Motor neuron (in vitro differentiated cells): ENCODE results near the gene SIRT7. TPM values are rescaled to one million over a fixed set of nuclear protein-coding genes. Genes with fewer than 3 reads are reported as not detected.
"Not testable (repeated sequence)": the region's sequence is repeated elsewhere in the genome, so short reads cannot be mapped to it uniquely, and the experiment has no call there.

Experiments used
- ATAC-seq, 8 experiments: fragments of 200-7000 bp; cut with Tn5 transposase; replicated peaks in 6 of 8; 2 replicates each; pipeline ENCODE4 v1.8.0; 2021; ENCODE audit warnings: mild to moderate bottlenecking in 8 of 8, moderate library complexity in 8 of 8
- H3K27ac ChIP-seq, 2 donors: fragments of 250-450 bp; sonication (Bioruptor Pico); 2 replicates each; pipeline ENCODE4 v1.9.0; 2021; ENCODE audit warnings: antibody characterized with exemption in 2 of 2, mild to moderate bottlenecking in 2 of 2, moderate library complexity in 1 of 2
- H3K4me1 ChIP-seq, 2 donors: fragments of 250-450 bp; sonication (Bioruptor Pico); replicated peaks in 1 of 2; 2 replicates each; pipeline ENCODE4 v1.6.1; 2021; ENCODE audit warnings: antibody characterized with exemption in 2 of 2, mild to moderate bottlenecking in 2 of 2, moderate library complexity in 1 of 2
- H3K4me3 ChIP-seq, 5 donors: fragments of 250-450 bp; sonication (Bioruptor Pico); 2 replicates each; pipeline ENCODE4 v1.9.0; 2021; ENCODE audit warnings: antibody characterized with exemption in 5 of 5, mild to moderate bottlenecking in 5 of 5, moderate library complexity in 4 of 5
- WGBS, 10 experiments: fragments of 450-650 bp; shearing (Covaris generic); methylation state at CpG; one replicate each; pipeline ENCODE4 v1.0.0; 2022; 5-methylcytosine and 5-hydroxymethylcytosine counted together
- in situ Hi-C, 9 experiments: fragments of 400-800 bp; cut with MboI; loops; one replicate each; pipeline ENCODE4 v1.15.0; 2021; ENCODE audit warnings: low sequenced_read_pairs in 9 of 9, low pct_unique_long_range_greater_than_20kb in 2 of 9; ENCODE audit not compliant: unreplicated experiment in 9 of 9
- total RNA-seq, 8 experiments: library from RNA; unstranded; fragments of 300-600 nt; gene quantifications; 2 replicates each; pipeline versions ENCODE4 v1.2.3 to v1.2.4, GENCODE V29; 2022

The SIRT7 gene
- total RNA-seq, 8 experiments from 2014 or later: 7.2 to 37.9 (median 14.5) TPM

DNA sequence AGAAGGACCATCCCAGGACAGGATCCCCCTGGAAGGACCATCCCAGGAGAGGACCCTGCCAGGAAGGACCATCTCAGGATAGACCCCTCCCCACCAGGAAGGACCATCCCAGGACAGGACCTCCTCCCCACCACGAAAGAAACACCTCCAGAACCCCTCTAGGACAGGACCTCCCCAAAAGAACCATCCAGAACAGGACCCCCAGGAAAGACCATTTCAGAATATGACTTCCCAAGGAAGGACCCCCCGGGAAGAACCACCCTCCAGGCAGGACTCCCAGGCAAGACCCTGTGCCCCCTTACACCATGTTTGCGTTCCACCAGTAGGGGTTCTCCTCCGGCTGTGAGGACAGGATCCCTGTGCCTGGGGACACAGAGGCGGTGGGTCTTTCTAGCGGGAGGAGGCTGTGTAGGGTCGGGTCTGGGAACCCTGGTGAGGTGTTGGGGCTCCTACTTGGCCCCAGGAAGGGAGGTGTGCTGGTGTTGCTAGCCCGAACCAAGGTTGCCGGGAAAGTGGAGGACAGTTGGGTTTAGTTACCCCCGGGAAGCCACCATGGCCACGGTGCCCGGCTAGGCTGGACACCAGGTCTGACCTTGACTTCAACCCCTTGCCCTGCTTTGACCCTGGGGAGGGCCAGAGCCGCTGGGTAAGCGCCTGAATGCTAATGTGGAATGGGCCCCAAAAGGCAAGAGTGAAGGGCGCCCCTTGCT lies 40.8 kb upstream of the SIRT7 start:
- Histone ChIP-seq H3K27ac (no peak overlapping the region), H3K4me1 (peaks cover 19 to 30% of the 10 kb centered on the region in 2 donors), H3K4me3 (peak overlapping the region in 2 of 5 donors; percentile 23 to 29)
- ATAC-seq: no peak
- in situ Hi-C loops: no loop called here
- 47 to 83% (median 67%) methylated on average over 1 to 5 of the region's 15 CpGs; no CpG with 5 or more reads in 2 of the 10 experiments for WGBS, 10 experiments

DNA sequence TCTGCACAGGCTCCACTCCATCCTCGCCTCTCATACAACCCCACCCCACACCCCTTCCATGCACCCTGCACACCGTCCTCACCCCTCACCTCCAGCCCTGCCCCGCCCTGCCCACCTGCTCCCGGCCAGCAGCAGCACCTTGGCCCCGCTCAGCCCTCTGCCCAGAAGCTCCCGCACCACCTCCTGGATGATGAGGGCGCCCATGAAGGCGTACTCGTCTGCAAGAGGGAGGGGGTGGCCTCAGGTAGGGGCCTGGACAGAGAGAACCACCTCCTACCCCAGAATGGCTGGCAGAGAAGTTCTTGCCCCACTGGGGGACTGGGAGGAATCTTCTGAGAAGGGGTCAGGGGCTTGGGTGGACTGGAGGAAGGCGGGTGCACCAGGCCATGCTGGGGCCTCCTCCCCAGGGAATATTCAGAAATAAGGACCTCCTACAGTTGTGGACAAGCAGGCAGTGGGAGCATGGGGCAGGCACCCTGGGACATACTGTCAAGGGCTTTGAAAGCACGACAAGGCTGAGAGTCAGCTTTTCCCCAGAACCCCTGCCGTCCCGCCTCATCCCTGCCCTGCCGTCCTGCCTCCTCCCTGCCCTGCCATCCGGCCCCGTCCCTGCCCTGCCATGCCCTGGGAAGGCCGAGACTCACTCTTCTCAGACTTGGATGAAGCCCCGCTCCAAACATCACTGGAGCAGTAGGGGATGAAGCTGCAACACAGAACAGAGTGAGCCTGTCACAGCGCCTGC lies 39.9 kb upstream of the SIRT7 start:
- no peak for ATAC-seq
- Histone ChIP-seq H3K4me1 (peaks cover 19 to 30% of the 10 kb centered on the region in 2 donors), H3K4me3 (no peak overlapping the region), H3K27ac (no peak overlapping the region)
- 37 to 100% (median 80%) methylated on average over 1 to 6 of the region's 19 CpGs; no CpG with 5 or more reads in 5 of the 10 experiments for WGBS, 10 experiments
- in situ Hi-C loops: no loop called here

DNA sequence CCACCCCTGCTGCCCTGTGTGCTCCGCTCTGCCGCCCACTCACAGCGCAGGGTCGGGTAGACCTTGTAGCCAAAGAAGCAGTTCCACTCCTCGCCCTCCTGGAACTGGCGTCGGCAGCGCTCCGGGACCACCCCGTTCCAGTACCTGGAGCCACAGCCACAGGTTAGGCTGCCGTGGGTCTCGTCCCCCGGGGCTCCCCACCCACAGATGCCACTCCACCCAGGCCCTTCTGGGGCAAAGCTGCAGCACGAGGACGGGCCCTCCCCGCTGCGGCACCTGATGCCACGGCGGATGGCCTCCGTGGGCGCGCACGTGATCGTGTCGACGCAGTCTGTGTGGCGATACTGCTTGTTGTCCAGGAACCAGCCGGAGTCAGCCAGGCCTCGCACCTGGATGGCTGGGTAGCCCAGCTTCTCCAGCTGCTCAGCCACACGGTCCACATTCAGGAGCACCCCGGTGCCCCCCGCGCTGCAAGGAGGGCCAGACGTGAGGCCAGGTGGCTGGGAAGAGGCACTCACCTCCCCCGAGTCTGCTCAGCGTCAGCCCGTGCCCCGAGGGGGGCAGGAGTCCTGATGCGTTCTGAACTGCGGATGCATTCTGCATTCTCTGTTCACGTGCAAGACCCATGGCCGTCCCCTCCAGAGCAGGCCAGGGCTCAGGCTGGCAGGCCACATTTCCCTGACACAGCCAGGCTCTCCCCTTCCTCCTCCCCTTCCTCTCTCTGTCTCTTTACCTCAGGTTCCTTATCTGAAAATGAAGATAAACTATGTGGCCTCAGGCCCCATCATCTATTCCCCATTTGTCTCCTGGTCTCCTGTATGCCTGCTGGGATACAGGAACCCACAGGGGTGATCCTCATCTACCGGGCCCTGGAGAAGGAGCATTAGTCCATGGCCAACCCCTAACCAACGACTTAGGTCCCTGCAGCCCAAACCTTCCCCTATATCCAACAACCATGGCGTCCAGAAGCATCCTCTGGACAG lies 38.9 kb upstream of the SIRT7 start:
- H3K27ac ChIP-seq: peak overlapping the region in 1 of 2 donors; percentile 60
- no peak overlapping the region for H3K4me3 ChIP-seq
- WGBS, 10 experiments: 46 to 100% (median 77%) methylated on average over 1 to 11 of the region's 45 CpGs; no CpG with 5 or more reads in 1 of the 10 experiments
- H3K4me1 ChIP-seq: peaks cover 19 to 30% of the 10 kb centered on the region in 2 donors
- peak in 2 of 8 experiments; percentile 5 to 21 for ATAC-seq
- in situ Hi-C loops: no loop called here

DNA sequence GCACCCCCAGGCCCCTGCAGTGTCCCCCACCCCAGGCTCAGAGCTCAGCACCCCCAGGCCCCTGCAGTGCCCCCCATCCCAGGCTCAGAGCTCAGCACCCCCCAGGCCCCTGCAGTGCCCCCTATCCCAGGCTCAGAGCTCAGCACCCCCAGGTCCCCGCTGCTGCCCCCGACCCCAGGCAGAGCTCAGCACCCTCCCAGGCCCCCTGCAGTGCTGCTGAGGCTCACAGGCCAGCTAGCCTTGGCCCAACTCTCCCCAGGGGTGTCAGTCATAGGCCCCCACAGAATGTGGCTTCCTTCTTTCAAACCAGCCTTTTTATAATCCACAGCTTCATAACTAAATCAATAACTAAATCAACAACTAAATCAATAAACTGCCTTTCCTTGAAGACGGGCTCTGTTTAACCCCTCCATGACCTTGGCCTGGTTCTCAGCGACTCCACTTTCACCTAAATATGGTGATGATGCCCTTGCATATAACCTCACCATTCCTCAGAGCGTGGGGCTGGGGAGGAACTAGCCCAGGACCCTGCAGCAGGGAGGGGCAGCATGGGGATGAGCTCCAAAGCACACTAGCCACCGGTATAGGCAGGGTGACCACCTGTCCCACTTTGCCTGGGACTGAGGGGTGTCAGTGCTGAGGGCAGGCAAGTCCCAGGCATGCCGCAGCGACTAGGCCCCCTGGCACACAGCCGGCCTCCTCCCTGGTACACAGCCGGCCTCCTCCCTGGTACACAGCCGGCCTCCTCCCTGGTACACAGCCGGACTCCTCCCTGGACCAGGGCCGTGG lies 38.0 kb upstream of the SIRT7 start:
- no peak for ATAC-seq
- Histone ChIP-seq H3K4me1 (peaks cover 19 to 26% of the 10 kb centered on the region in 2 donors), H3K27ac (peak overlapping the region in 1 of 2 donors; percentile 60), H3K4me3 (no peak overlapping the region)
- in situ Hi-C loops: no loop called here
- 33 to 87% (median 85%) methylated on average over 1 to 4 of the region's 13 CpGs; no CpG with 5 or more reads in 7 of the 10 experiments for WGBS, 10 experiments

DNA sequence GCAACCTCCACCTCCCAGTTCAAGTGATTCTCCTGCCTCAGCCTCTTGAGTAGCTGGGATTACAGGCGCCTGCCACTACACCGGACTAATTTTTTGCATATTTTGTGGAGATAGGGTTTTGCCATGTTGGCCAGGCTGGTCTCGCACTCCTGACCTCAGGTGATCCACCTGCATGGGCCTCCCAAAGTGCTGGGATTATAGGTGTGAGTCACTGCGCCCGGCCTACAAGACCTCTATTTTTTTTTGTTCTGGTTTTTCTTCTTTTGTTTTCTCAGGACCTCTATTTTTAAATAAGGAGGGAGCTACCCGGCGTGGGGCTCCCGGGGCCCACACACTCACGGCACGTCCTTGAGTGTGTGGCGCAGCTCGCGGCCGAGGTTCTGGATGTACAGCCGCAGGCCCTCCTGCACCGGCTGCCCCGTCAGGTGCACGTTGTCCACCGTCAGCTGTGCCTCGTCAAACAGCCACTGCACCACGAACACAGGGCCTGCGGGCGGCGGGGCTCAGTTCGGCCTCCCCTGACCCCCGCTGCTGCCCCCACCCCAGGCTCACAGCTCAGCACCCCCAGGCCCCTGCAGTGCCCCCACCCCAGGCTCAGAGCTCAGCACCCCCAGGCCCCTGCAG lies 37.2 kb upstream of the SIRT7 start:
- in situ Hi-C loops: no loop called here
- WGBS, 10 experiments: 43 to 100% (median 83%) methylated on average over 2 to 10 of the region's 26 CpGs; no CpG with 5 or more reads in 5 of the 10 experiments
- H3K4me1 ChIP-seq: peaks cover 19 to 26% of the 10 kb centered on the region in 2 donors
- no peak for ATAC-seq
- H3K4me3 ChIP-seq: no peak overlapping the region
- H3K27ac ChIP-seq: no peak overlapping the region

DNA sequence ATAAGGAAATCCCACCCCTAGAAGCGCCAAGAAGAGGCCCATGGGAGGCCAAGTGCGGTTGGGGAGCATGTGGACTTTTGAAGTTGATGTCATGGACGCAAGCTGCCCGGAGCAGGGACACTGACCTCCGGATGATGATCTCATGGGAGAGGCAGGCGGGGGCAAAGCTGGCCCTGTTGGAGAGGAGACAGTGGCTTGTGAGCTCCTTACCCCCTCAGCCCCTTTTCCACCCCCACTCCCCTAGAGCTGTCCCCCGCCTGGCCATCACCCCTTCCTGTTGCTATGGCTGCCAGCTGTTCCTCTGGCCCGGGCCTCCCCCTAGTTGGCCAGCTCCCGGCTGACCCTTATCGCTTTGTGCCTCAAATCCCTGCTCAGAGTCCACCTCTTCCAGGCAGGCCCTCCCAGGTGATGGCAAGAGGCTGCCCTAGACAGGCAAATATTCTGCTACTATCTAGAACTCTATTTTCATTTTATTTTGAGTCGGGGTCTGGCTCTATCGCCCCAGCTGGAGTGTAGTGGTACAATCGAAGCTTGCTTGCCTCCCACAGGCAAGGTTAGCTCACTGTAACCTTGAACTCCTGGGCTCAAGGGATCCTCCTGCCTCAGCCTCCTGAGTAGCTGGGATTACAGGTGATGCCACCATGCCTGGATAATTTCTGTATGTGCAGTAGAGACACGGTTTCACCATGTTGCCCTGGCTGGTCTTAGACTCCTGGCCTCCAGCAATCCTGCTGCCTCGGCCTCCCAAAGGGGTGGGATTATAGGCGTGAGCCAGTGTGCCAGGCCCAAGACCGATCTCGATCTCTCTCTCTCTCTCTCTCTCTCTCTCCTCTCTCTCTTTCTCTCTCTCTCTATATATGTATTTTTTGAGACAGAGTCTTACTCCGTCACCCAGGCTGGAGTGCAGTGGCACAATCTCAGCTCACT lies 36.4 kb upstream of the SIRT7 start:
- H3K4me1 ChIP-seq: peaks cover 19 to 21% of the 10 kb centered on the region in 2 donors
- no peak overlapping the region for H3K27ac ChIP-seq
- WGBS, 10 experiments: 73 to 100% (median 82%) methylated on average over 1 to 4 of the region's 19 CpGs; no CpG with 5 or more reads in 4 of the 10 experiments
- in situ Hi-C loops: no loop called here
- ATAC-seq: peak in 2 of 8 experiments; percentile 33 to 42
- H3K4me3 ChIP-seq: no peak overlapping the region

DNA sequence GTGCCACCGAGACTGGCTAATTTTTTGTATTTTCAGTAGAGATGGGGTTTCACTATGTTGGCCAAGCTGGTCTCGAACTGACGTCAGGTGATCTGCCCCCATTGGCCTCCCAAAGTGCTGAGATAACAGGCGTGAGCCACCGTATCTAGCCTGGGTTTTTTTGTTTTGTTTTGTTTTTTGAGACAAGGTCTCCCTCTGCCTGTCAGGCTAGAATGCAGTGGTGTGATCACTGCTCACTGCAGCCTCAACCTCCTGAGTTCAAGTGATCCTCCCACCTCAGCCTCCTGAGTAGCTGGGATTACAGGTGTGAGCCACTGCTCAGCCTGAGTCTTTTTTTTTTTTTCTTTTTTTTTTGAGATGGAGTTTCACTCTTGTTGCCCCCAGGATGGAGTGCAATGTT lies 35.5 kb upstream of the SIRT7 start:
- not testable (repeated sequence) for ATAC-seq
- peaks cover 19% of the 10 kb centered on the region in 2 donors for H3K4me1 ChIP-seq

DNA sequence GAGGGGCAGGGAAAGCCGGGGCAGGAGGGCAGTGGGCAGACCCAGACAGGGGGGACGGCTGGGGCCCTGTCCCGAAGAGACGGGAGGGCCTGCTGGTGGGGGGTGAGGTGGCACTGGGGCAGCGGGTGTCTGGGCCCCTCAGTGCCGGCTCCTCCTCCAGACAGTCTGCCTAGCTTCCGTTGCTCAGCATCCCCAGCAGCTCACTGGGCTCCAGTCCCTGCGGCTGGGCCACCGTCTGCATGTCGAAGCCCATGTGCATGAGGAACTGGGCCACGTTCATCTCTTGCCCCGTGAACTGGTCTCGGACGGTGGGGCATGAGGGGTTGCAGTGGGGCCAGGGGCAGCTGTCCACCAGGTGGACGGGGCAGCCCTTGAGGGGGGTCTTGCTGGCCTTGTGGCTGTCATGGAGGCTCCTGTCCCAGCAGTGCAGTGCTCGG lies 34.8 kb upstream of the SIRT7 start:
- Histone ChIP-seq H3K27ac (no peak overlapping the region), H3K4me1 (peaks cover 19% of the 10 kb centered on the region in 2 donors), H3K4me3 (no peak overlapping the region)
- no peak for ATAC-seq
- WGBS, 10 experiments: no CpG with 5 or more reads among the region's 16 CpGs
- in situ Hi-C loops: no loop called here

More for the DNA sequence above, 35.5 kb upstream of the SIRT7 start:
- H3K27ac ChIP-seq, in situ Hi-C loops, H3K4me3 ChIP-seq: not testable (repeated sequence)
- WGBS, 10 experiments: 83% methylated on average over 3 of the region's 5 CpGs; no CpG with 5 or more reads in 9 of the 10 experiments

DNA sequence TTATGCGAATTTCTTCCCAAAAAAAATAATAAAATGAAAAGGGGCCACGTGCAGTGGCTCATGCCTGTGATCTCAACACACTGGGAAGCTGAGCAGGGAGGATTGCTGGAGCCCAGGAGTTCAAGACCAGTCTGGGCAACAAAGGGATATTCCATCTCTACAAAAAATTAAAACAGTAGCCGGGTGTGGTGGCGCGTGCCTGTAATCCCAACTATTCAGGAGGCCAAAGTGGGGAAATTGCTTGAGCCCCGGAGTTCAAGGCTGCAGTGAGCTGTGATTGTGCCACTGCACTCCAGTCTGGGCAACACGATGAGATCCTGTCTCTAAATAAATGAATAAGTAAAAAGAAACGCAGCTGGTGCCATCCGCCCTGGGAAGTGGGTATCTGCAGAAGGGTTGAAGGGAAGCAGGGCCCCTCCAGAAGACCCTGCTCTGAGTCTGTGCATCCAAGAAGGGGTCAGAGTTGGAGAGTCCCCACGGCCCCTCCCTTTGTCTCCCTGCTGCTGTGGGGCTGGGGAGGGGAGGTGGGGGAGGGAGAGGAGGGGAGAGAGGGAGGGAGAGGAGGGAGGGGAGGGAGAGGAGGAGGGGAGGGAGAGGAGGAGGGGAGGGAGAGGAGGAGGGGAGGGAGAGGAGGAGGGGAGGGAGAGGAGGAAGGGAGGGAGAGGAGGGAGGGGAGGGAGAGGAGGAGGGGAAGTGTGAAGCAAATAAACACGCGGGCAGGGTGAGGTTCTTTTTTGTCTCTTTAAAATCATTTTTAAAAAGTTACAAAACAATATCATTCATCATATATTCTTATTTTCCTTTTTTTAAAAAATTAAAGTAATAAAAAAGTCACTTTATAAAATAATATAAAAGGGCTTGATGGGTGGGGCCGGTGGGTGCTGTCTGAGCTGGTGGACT lies 34.1 kb upstream of the SIRT7 start:
- H3K27ac ChIP-seq: no peak overlapping the region
- 0 to 93% (median 64%) methylated on average over 1 to 9 of the region's 13 CpGs; no CpG with 5 or more reads in 1 of the 10 experiments for WGBS, 10 experiments
- H3K4me3 ChIP-seq: no peak overlapping the region
- in situ Hi-C loops: no loop called here
- ATAC-seq: no peak
- H3K4me1 ChIP-seq: peaks cover 16% of the 10 kb centered on the region in 2 donors

DNA sequence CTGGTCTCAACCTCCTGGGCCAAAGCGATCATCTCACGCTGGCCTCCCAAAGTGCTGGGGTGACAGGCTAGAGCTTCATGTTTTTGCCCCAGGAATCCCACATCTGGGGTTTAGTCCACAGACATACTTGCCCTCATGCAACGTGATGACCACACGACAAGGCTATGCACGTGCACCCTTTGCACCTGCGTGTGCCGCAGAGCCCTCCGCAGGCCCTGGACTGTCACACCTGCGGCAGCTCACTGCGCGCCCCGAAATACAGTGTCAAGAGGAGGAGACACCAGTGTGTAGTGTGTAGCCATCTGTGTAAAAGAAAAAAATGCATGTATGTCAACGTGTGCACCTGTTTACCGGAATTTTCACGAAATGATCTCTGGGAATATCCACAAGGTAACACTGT lies 32.5 kb upstream of the SIRT7 start:
- H3K27ac ChIP-seq: no peak overlapping the region
- in situ Hi-C loops: no loop called here
- ATAC-seq: no peak
- no peak overlapping the region for H3K4me3 ChIP-seq
- 80 to 100% (median 83%) methylated on average over 1 to 12 of the region's 15 CpGs; no CpG with 5 or more reads in 3 of the 10 experiments for WGBS, 10 experiments
- peaks cover 3 to 5% of the 10 kb centered on the region in 2 donors for H3K4me1 ChIP-seq
